Activated CD8-positive, alpha-beta memory T cell treated with anti-CD3 and anti-CD28 coated beads for 4 hours (primary cell): ENCODE results near the gene ZC3H10.
"Not testable (repeated sequence)": the region's sequence is repeated elsewhere in the genome, so short reads cannot be mapped to it uniquely, and the experiment has no call there.

Experiments
- DNase-seq, 2 donors: peaks; one replicate each; pipeline ENCODE4 v3.0.0-alpha.2; 2020; ENCODE audit warnings: low read depth in 2 of 2

ZC3H10 gene

GRCh38 chr12:56154818-56155217 is 36.8 kb downstream of the ZC3H10 start:
- no peak for DNase-seq

- no peak for DNase-seq
Measured at GRCh38 chr12:56155256-56155845, 37.3 kb downstream of the ZC3H10 start.

GRCh38 chr12:56156464-56157200 is 38.6 kb downstream of the ZC3H10 start:
- DNase-seq = not testable (repeated sequence)

- peak in 1 of 2 donors; percentile 11 for DNase-seq
Measured at GRCh38 chr12:56157201-56158028, 39.3 kb downstream of the ZC3H10 start.

GRCh38 chr12:56158029-56158925 is 40.2 kb downstream of the ZC3H10 start, which contains the start of gene MYL6:
Gene MYL6 (plus strand): TSS chr12:56158359. CDS start chr12:56158402, 43 bp downstream.
- peak; percentile 83 to 89 for DNase-seq

GRCh38 chr12:56158926-56159461 is 40.9 kb downstream of the ZC3H10 start:
- no peak for DNase-seq

- no peak for DNase-seq
Measured at GRCh38 chr12:56159482-56160192, 41.6 kb downstream of the ZC3H10 start.

GRCh38 chr12:56160193-56160763 is 42.2 kb downstream of the ZC3H10 start:
- DNase-seq = peak in 1 of 2 donors; percentile 11

- no peak for DNase-seq
Measured at GRCh38 chr12:56160894-56161689, 43.0 kb downstream of the ZC3H10 start.

- DNase-seq = no peak
Measured at GRCh38 chr12:56161690-56162351, 43.8 kb downstream of the ZC3H10 start.

- no peak for DNase-seq
Measured at GRCh38 chr12:56162468-56163290, 44.6 kb downstream of the ZC3H10 start.

GRCh38 chr12:56163533-56164344 is 45.7 kb downstream of the ZC3H10 start:
- no peak for DNase-seq

GRCh38 chr12:56164345-56164729 is 46.3 kb downstream of the ZC3H10 start:
- DNase-seq = no peak

GRCh38 chr12:56165369-56165768 is 47.3 kb downstream of the ZC3H10 start:
- no peak for DNase-seq

- DNase-seq = no peak
Measured at GRCh38 chr12:56169229-56169759, 51.2 kb downstream of the ZC3H10 start.

GRCh38 chr12:56172839-56173238 is 54.8 kb downstream of the ZC3H10 start:
- DNase-seq = no peak
